Measurements from ENCODE around the gene PLCL2.

Gene PLCL2

GRCh38 chr3:17079933-17080332 lies 195.2 kb downstream of the PLCL2 start:
- no peaks in the 10 kb centered on the region for H3K9me3 ChIP-seq (ENCODE audit: control insufficient read depth, low read length)
- no peaks in the 10 kb centered on the region for H3K4me1 ChIP-seq (ENCODE audit: control insufficient read depth, insufficient read depth, low read length)
- no peaks in the 10 kb centered on the region for H3K27me3 ChIP-seq (ENCODE audit: control insufficient read depth, insufficient read depth, low read length, poor library complexity, severe bottlenecking)
- no peak overlapping the region for H3K4me3 ChIP-seq (ENCODE audit: insufficient read depth, low read depth, low read length)
- no peak overlapping the region for H3K27ac ChIP-seq (ENCODE audit: insufficient read depth, low read depth, low read length, poor library complexity, severe bottlenecking)
- H3K36me3 ChIP-seq (ENCODE audit: control insufficient read depth, insufficient read depth, low read length) = no peaks in the 10 kb centered on the region
- WGBS, 2 experiments = 96% methylated on average over 6 of the region's 6 CpGs

DNA sequence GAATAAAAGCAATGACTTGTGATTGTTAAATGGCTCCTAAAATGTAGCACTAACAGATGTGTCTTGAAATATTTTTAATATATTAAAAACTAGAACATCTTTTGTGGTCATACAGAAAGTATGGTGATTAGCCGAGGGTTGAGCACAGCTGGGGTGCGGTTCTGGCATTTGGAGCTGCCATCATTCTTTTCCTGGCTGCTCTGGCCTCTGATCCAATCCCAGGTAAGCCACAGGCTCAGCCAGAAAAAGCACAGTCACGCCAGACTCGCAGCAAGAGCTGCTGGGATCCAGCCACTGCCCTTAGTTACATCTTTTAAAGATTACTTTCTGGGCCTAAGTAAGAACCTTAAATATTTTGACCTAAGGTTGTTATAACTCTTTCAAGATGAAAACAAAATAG lies 196.8 kb downstream of the PLCL2 start:
- Histone ChIP-seq H3K27ac (ENCODE audit: insufficient read depth, low read depth, low read length, poor library complexity, severe bottlenecking) (no peak overlapping the region), H3K27me3 (ENCODE audit: control insufficient read depth, insufficient read depth, low read length, poor library complexity, severe bottlenecking) (no peaks in the 10 kb centered on the region)
- WGBS, 2 experiments = 91 to 94% methylated on average over 4 of the region's 4 CpGs

DNA sequence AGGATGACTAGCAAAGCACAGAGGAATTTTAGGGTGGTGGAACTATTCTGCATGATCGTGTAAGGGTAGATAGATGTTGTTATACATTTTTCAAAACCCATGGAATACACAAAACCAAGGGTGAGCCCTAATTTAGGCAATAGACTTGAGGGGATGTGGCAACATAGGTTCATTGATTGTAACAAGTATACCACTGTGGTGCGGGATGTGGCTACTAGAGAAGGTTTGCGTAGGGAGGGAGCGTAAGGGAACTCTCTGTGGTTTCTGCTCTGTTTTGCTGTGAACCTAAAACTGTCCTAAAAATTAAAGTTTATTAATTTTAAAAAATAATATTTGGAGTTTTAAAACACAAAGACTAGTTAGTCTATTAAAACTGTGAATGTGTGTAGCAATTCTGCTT lies 202.8 kb downstream of the PLCL2 start:
- WGBS, 2 experiments = 85 to 90% methylated on average over 4 of the region's 4 CpGs
- no peak overlapping the region for H3K4me3 ChIP-seq (ENCODE audit: insufficient read depth, low read depth, low read length)
- H3K36me3 ChIP-seq (ENCODE audit: control insufficient read depth, insufficient read depth, low read length) = no peaks in the 10 kb centered on the region
- no peaks in the 10 kb centered on the region for H3K9me3 ChIP-seq (ENCODE audit: control insufficient read depth, low read length)
- H3K4me1 ChIP-seq (ENCODE audit: control insufficient read depth, insufficient read depth, low read length) = no peaks in the 10 kb centered on the region
- no peak overlapping the region for H3K27ac ChIP-seq (ENCODE audit: insufficient read depth, low read depth, low read length, poor library complexity, severe bottlenecking)
- H3K27me3 ChIP-seq (ENCODE audit: control insufficient read depth, insufficient read depth, low read length, poor library complexity, severe bottlenecking) = no peaks in the 10 kb centered on the region

More for the DNA sequence above, 196.8 kb downstream of the PLCL2 start:
- H3K9me3 ChIP-seq (ENCODE audit: control insufficient read depth, low read length) = no peaks in the 10 kb centered on the region
- H3K4me3 ChIP-seq (ENCODE audit: insufficient read depth, low read depth, low read length) = no peak overlapping the region
- H3K4me1 ChIP-seq (ENCODE audit: control insufficient read depth, insufficient read depth, low read length) = no peaks in the 10 kb centered on the region
- no peaks in the 10 kb centered on the region for H3K36me3 ChIP-seq (ENCODE audit: control insufficient read depth, insufficient read depth, low read length)

DNA sequence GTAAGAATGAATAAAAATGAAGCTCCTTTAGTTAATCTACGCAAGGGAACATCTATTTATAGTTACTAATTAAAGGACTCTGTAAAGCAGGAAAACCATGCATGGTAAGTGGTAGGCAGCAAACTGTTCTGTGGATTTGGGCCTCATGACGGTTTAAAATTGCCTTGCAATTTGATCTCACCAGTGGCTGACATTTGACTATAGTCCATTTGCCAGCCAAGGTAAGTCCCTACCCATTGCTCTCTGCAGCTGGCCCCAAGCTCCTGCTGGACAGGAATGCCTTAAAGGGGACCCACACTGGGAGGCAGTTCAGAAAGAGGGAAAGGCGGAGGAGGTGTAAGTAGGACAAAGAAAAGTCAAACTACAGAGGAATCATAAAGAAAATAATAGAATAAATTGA lies 203.3 kb downstream of the PLCL2 start:
- WGBS, 2 experiments = 68 to 73% methylated on average over 3 of the region's 3 CpGs
- H3K36me3 ChIP-seq (ENCODE audit: control insufficient read depth, insufficient read depth, low read length) = no peaks in the 10 kb centered on the region
- no peaks in the 10 kb centered on the region for H3K4me1 ChIP-seq (ENCODE audit: control insufficient read depth, insufficient read depth, low read length)
- no peak overlapping the region for H3K27ac ChIP-seq (ENCODE audit: insufficient read depth, low read depth, low read length, poor library complexity, severe bottlenecking)
- H3K9me3 ChIP-seq (ENCODE audit: control insufficient read depth, low read length) = no peaks in the 10 kb centered on the region
- no peak overlapping the region for H3K4me3 ChIP-seq (ENCODE audit: insufficient read depth, low read depth, low read length)
- no peaks in the 10 kb centered on the region for H3K27me3 ChIP-seq (ENCODE audit: control insufficient read depth, insufficient read depth, low read length, poor library complexity, severe bottlenecking)

DNA sequence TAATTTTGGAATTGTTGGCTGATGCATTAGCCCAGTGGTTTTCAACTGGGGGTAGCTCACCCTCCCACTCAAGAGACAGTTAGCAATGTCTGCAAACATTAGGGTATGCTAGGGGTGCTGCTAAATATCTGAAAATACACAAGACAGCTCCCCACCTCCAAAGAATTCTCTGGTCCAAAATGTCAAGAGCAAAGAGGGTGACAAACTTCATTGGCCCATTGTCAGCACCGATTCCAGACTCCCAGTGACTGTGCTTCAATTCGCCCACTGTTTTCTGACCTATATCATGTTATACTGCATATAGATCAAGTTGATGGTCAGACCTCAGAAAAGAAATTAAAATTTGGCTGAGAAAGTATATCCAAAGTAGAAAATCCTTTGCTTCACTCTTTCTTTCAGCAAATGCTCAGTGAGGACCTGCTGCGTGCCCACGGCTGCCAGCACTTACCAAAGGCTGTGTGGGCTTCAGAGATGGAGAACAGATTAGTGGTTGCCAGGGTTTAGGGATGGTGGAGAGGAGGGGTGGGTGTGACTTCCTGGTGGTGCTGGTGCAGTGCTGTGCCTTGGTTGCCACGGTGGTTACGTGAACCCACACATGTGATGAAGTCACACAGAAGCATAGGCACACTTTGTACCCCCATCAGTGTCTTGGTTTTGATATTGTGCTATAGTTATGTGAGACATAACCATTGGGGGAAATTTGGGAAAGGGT lies 204.0 kb downstream of the PLCL2 start:
- H3K4me3 ChIP-seq (ENCODE audit: insufficient read depth, low read depth, low read length) = no peak overlapping the region
- H3K9me3 ChIP-seq (ENCODE audit: control insufficient read depth, low read length) = no peaks in the 10 kb centered on the region
- 95 to 98% methylated on average over 6 of the region's 6 CpGs for WGBS, 2 experiments
- no peak overlapping the region for H3K27ac ChIP-seq (ENCODE audit: insufficient read depth, low read depth, low read length, poor library complexity, severe bottlenecking)
- H3K4me1 ChIP-seq (ENCODE audit: control insufficient read depth, insufficient read depth, low read length) = no peaks in the 10 kb centered on the region
- H3K36me3 ChIP-seq (ENCODE audit: control insufficient read depth, insufficient read depth, low read length) = no peaks in the 10 kb centered on the region
- H3K27me3 ChIP-seq (ENCODE audit: control insufficient read depth, insufficient read depth, low read length, poor library complexity, severe bottlenecking) = no peaks in the 10 kb centered on the region

DNA sequence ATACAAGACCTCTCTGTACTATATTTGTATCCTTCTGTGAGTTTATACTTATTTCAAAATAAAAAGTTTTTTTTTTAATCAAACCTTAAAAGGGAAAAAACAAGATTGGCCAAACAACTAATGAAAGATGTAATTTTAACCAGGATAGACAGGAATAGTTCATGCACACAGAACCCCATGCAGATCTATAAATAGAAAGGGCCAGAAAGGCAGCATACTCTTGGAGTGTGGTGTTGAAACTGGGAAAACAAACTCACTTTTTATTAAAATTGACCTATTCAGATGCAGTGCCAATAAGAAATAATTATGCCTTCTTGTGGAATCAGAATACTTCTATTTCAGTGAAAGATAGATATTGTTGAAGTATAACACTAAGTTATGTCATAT lies 204.6 kb downstream of the PLCL2 start:
- no peaks in the 10 kb centered on the region for H3K27me3 ChIP-seq (ENCODE audit: control insufficient read depth, insufficient read depth, low read length, poor library complexity, severe bottlenecking)
- no peak overlapping the region for H3K4me3 ChIP-seq (ENCODE audit: insufficient read depth, low read depth, low read length)
- peaks cover 2% of the 10 kb centered on the region for H3K4me1 ChIP-seq (ENCODE audit: control insufficient read depth, insufficient read depth, low read length)
- H3K36me3 ChIP-seq (ENCODE audit: control insufficient read depth, insufficient read depth, low read length) = no peaks in the 10 kb centered on the region
- H3K27ac ChIP-seq (ENCODE audit: insufficient read depth, low read depth, low read length, poor library complexity, severe bottlenecking) = no peak overlapping the region
- no peaks in the 10 kb centered on the region for H3K9me3 ChIP-seq (ENCODE audit: control insufficient read depth, low read length)

DNA sequence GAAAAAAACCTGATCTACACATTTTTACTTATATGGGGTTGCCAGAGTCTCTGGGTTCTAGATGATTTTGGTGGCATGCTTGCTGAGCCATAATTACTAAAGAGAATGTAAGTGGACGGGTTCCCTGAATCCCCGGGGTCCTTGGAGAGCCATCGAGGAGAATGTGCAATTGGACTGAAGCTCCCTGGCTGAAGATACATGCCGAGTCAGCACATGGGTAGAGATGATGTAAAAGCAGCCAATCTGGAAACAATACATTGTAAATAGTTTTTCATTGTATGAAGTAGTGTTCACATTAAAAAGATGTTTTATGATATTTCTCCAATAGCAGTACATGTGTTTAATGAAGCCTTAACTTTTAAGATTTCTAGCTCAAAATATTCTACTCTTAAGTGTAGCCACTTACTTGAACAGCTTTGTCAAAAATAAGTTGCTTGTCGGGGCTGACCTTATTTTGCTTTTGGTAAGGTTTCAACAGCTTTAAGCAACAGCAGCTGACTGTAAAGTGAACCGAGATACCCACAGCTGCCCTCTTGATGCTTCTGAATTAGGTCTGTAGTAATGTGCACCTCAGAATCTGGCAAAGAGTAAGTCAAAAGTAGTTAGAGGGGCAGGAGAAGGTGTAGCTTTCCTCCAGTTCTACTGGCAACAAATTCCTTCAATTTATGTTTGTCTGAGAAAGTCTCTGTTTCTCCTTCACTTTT lies 205.7 kb downstream of the PLCL2 start:
- Histone ChIP-seq H3K4me3 (ENCODE audit: insufficient read depth, low read depth, low read length) (no peak overlapping the region), H3K36me3 (ENCODE audit: control insufficient read depth, insufficient read depth, low read length) (no peaks in the 10 kb centered on the region), H3K4me1 (ENCODE audit: control insufficient read depth, insufficient read depth, low read length) (peaks cover 13% of the 10 kb centered on the region), H3K27me3 (ENCODE audit: control insufficient read depth, insufficient read depth, low read length, poor library complexity, severe bottlenecking) (no peaks in the 10 kb centered on the region), H3K27ac (ENCODE audit: insufficient read depth, low read depth, low read length, poor library complexity, severe bottlenecking) (no peak overlapping the region), H3K9me3 (ENCODE audit: control insufficient read depth, low read length) (no peaks in the 10 kb centered on the region)
- WGBS, 2 experiments = 92 to 96% methylated on average over 6 of the region's 6 CpGs

- WGBS, 2 experiments = 69 to 78% methylated on average over 6 of the region's 6 CpGs
- Histone ChIP-seq H3K4me1 (ENCODE audit: control insufficient read depth, insufficient read depth, low read length) (peaks cover 13% of the 10 kb centered on the region), H3K9me3 (ENCODE audit: control insufficient read depth, low read length) (no peaks in the 10 kb centered on the region), H3K4me3 (ENCODE audit: insufficient read depth, low read depth, low read length) (no peak overlapping the region), H3K27me3 (ENCODE audit: control insufficient read depth, insufficient read depth, low read length, poor library complexity, severe bottlenecking) (no peaks in the 10 kb centered on the region), H3K27ac (ENCODE audit: insufficient read depth, low read depth, low read length, poor library complexity, severe bottlenecking) (no peak overlapping the region), H3K36me3 (ENCODE audit: control insufficient read depth, insufficient read depth, low read length) (no peaks in the 10 kb centered on the region)
Measured at GRCh38 chr3:17091910-17092582, 207.3 kb downstream of the PLCL2 start.

DNA sequence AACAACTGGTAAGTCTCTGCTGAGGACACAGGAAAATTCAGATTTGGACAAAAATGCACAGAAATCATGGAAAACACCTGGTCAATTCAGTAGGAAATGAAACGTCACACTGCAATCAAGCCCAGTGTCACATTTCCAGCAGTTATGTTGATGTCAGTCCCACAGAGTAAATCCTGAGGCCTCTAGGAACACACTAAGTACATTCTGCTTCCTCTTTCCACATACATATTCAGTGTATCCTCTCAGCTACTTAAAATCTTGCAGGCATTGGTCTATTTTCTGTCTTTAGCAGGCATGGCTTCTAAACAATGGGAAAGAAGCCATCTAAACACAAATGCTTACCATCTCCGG lies 207.8 kb downstream of the PLCL2 start:
- H3K4me1 ChIP-seq (ENCODE audit: control insufficient read depth, insufficient read depth, low read length) = peaks cover 13% of the 10 kb centered on the region
- H3K4me3 ChIP-seq (ENCODE audit: insufficient read depth, low read depth, low read length) = no peak overlapping the region
- no peaks in the 10 kb centered on the region for H3K27me3 ChIP-seq (ENCODE audit: control insufficient read depth, insufficient read depth, low read length, poor library complexity, severe bottlenecking)
- no peak overlapping the region for H3K27ac ChIP-seq (ENCODE audit: insufficient read depth, low read depth, low read length, poor library complexity, severe bottlenecking)
- no peaks in the 10 kb centered on the region for H3K9me3 ChIP-seq (ENCODE audit: control insufficient read depth, low read length)
- no peaks in the 10 kb centered on the region for H3K36me3 ChIP-seq (ENCODE audit: control insufficient read depth, insufficient read depth, low read length)
- 83 to 96% methylated on average over 2 of the region's 2 CpGs for WGBS, 2 experiments

- H3K27me3 ChIP-seq (ENCODE audit: control insufficient read depth, insufficient read depth, low read length, poor library complexity, severe bottlenecking) = no peaks in the 10 kb centered on the region
- H3K4me1 ChIP-seq (ENCODE audit: control insufficient read depth, insufficient read depth, low read length) = peaks cover 13% of the 10 kb centered on the region
- 19 to 25% methylated on average over 6 of the region's 6 CpGs for WGBS, 2 experiments
- no peak overlapping the region for H3K4me3 ChIP-seq (ENCODE audit: insufficient read depth, low read depth, low read length)
- no peaks in the 10 kb centered on the region for H3K36me3 ChIP-seq (ENCODE audit: control insufficient read depth, insufficient read depth, low read length)
- no peak overlapping the region for H3K27ac ChIP-seq (ENCODE audit: insufficient read depth, low read depth, low read length, poor library complexity, severe bottlenecking)
- no peaks in the 10 kb centered on the region for H3K9me3 ChIP-seq (ENCODE audit: control insufficient read depth, low read length)
Measured at GRCh38 chr3:17094551-17094950, 209.8 kb downstream of the PLCL2 start.

Measured in ectodermal cell (in vitro differentiated cells).